ENCODE measurements around the gene RASA3. TPM values are rescaled to one million over a fixed set of nuclear protein-coding genes. Genes with fewer than 3 reads are reported as not detected.
"Not testable (repeated sequence)": the region's sequence is repeated elsewhere in the genome, so short reads cannot be mapped to it uniquely, and the experiment has no call there.

Gene RASA3
- total RNA-seq, 1 experiment from 2014 or later, result 22.3 TPM

- TF ChIP-seq ZNF425 (CRISPR knock-in tag; conservative IDR thresholded peaks at IDR 0.05) (no peak), CREB1 (CRISPR knock-in tag; IDR thresholded peaks at IDR 0.05) (no peak), OVOL2 (CRISPR knock-in tag; IDR thresholded peaks at IDR 0.05; ENCODE audit: borderline replicate concordance) (no peak)
Observed at GRCh38 chr13:114118086-114118485, 14.3 kb downstream of the RASA3 start (continued).

GRCh38 chr13:114117341-114117874 lies 15.0 kb downstream of the RASA3 start:
- H3K4me1 Mint-ChIP-seq, result peaks cover 52% of the 10 kb centered on the region
- ATAC-seq; H3K4me3 Mint-ChIP-seq; H3K27me3 Mint-ChIP-seq (ENCODE audit: low read depth); CTCF ChIA-PET; H3K36me3 Mint-ChIP-seq; H3K9me3 Mint-ChIP-seq: not testable (repeated sequence)
- POLR2A ChIA-PET, result interaction anchor here (0.6 kb wide), 2 partner anchors 292 to 1217 kb away, joined by 3 to 4 read pairs; no protein-coding TSS in a partner anchor
- TF ChIP-seq TCF7 (CRISPR knock-in tag; IDR thresholded peaks at IDR 0.05; ENCODE audit: low read depth), result 0 out of 2 replicates have a peak, but pooled peaks have one; percentile 37
- DNase-seq (ENCODE audit: low spot score), result peak; percentile 5
- peak overlapping the region; percentile 63 for H3K27ac Mint-ChIP-seq

- TF ChIP-seq TEAD4 (CRISPR knock-in tag; IDR thresholded peaks at IDR 0.05) (no peak), MXD4 (CRISPR knock-in tag; IDR thresholded peaks at IDR 0.05; ENCODE audit: borderline replicate concordance) (no peak), CTCF (IDR thresholded peaks at IDR 0.05) (no peak), RELA (CRISPR knock-in tag; IDR thresholded peaks at IDR 0.05; ENCODE audit: borderline replicate concordance) (no peak), JUN (CRISPR knock-in tag; IDR thresholded peaks at IDR 0.05) (no peak), TP53 (CRISPR knock-in tag; IDR thresholded peaks at IDR 0.05) (no peak), SMAD4 (CRISPR knock-in tag; IDR thresholded peaks at IDR 0.05) (no peak), EMX1 (CRISPR knock-in tag; IDR thresholded peaks at IDR 0.05) (no peak), HMGA2 (CRISPR knock-in tag; IDR thresholded peaks at IDR 0.05) (no peak), NR3C1 (CRISPR knock-in tag; conservative IDR thresholded peaks at IDR 0.05; ENCODE audit: low read depth) (no peak), E2F5 (CRISPR knock-in tag; IDR thresholded peaks at IDR 0.05) (no peak), USF1 (CRISPR knock-in tag; IDR thresholded peaks at IDR 0.05) (no peak), STAT6 (CRISPR knock-in tag; conservative IDR thresholded peaks at IDR 0.05; ENCODE audit: low read depth) (no peak), ZNF532 (CRISPR knock-in tag; IDR thresholded peaks at IDR 0.05; ENCODE audit: borderline replicate concordance) (no peak), ZNF232 (CRISPR knock-in tag; IDR thresholded peaks at IDR 0.05) (no peak), ZMAT4 (CRISPR knock-in tag; IDR thresholded peaks at IDR 0.05) (no peak)
- H3K36me3 Mint-ChIP-seq, result no peaks in the 10 kb centered on the region; the same call in 1 of the 2 replicates
- ATAC-seq, result no peak
- no peaks in the 10 kb centered on the region for H3K27me3 Mint-ChIP-seq (ENCODE audit: low read depth)
- H3K27ac Mint-ChIP-seq, result 0 out of 2 replicates have a peak overlapping the region, but pooled peaks have one; percentile 63
- no peaks in the 10 kb centered on the region; the same call in 1 of the 2 replicates for H3K9me3 Mint-ChIP-seq
- ChIA-PET POLR2A (no interaction called here), CTCF (no interaction called here)
- no peak for DNase-seq (ENCODE audit: low spot score)
- H3K4me3 Mint-ChIP-seq, result no peak overlapping the region
- H3K4me1 Mint-ChIP-seq, result peaks cover 58% of the 10 kb centered on the region
Observed at GRCh38 chr13:114116734-114117133, 15.7 kb downstream of the RASA3 start.
